Activated gamma-delta T cell (primary cell): ENCODE measurements around the gene CREB5.

Experiments
- DNase-seq: peaks from one replicate; lab custom pipeline; 2025; lab: John Stamatoyannopoulos, UW

The CREB5 gene

GRCh38 chr7:28406192-28406591 is 6.1 kb upstream of the CREB5 start:
- DNase-seq = no peak

- no peak for DNase-seq
These were observed 4.7 kb upstream of the CREB5 start for GRCh38 chr7:28407651-28408050.

- DNase-seq = no peak
These were observed 4.0 kb upstream of the CREB5 start for GRCh38 chr7:28408105-28408959.

- DNase-seq = no peak
These were observed 3.2 kb upstream of the CREB5 start for GRCh38 chr7:28408960-28409715.

- DNase-seq = peak; percentile 7
These were observed 2.3 kb upstream of the CREB5 start for GRCh38 chr7:28409716-28410627.

- DNase-seq = no peak
These were observed 1.4 kb upstream of the CREB5 start for GRCh38 chr7:28410628-28411531.

- DNase-seq = no peak
These were observed 693 bp downstream of the CREB5 start for GRCh38 chr7:28413011-28413410.

GRCh38 chr7:28414453-28414852 is 2.1 kb downstream of the CREB5 start:
- no peak for DNase-seq

GRCh38 chr7:28417321-28417940 is 5.1 kb downstream of the CREB5 start:
- no peak for DNase-seq

- no peak for DNase-seq
These were observed 6.0 kb downstream of the CREB5 start for GRCh38 chr7:28418311-28418710.

- no peak for DNase-seq
These were observed 6.6 kb downstream of the CREB5 start for GRCh38 chr7:28418966-28419365.

GRCh38 chr7:28419716-28420115 is 7.4 kb downstream of the CREB5 start:
- DNase-seq = no peak

GRCh38 chr7:28423112-28423511 is 10.8 kb downstream of the CREB5 start:
- DNase-seq = no peak

GRCh38 chr7:28423918-28424514 is 11.7 kb downstream of the CREB5 start:
- no peak for DNase-seq

GRCh38 chr7:28425496-28425895 is 13.2 kb downstream of the CREB5 start:
- DNase-seq = no peak

- no peak for DNase-seq
These were observed 14.9 kb downstream of the CREB5 start for GRCh38 chr7:28427236-28427635.

GRCh38 chr7:28430616-28431015 is 18.3 kb downstream of the CREB5 start:
- DNase-seq = no peak

GRCh38 chr7:28432105-28432504 is 19.8 kb downstream of the CREB5 start:
- no peak for DNase-seq

GRCh38 chr7:28433039-28433438 is 20.7 kb downstream of the CREB5 start:
- no peak for DNase-seq

- DNase-seq = no peak
These were observed 21.4 kb downstream of the CREB5 start for GRCh38 chr7:28433699-28434219.
